NCI-H460 (cell line): ENCODE measurements around the gene DNM2. TPM values are rescaled to one million over a fixed set of nuclear protein-coding genes. Genes with fewer than 3 reads are reported as not detected.
"Not testable (repeated sequence)": the region's sequence is repeated elsewhere in the genome, so short reads cannot be mapped to it uniquely, and the experiment has no call there.

Experiments used
- DNase-seq: peaks from one replicate; pipeline ENCODE4 v3.0.0-alpha.2; 2016; ENCODE audit warnings: low read depth; ENCODE audit errors: extremely low read depth
- total RNA-seq: library from RNA; depleted of rRNA; stranded (reverse); fragments of >200 nt; shearing (Covaris generic); gene quantifications from 2 replicates; pipeline ENCODE4 v1.2.3, GENCODE V29; 2014

The DNM2 gene
- total RNA-seq, 1 experiment from 2014 or later = 33.8 TPM

DNA sequence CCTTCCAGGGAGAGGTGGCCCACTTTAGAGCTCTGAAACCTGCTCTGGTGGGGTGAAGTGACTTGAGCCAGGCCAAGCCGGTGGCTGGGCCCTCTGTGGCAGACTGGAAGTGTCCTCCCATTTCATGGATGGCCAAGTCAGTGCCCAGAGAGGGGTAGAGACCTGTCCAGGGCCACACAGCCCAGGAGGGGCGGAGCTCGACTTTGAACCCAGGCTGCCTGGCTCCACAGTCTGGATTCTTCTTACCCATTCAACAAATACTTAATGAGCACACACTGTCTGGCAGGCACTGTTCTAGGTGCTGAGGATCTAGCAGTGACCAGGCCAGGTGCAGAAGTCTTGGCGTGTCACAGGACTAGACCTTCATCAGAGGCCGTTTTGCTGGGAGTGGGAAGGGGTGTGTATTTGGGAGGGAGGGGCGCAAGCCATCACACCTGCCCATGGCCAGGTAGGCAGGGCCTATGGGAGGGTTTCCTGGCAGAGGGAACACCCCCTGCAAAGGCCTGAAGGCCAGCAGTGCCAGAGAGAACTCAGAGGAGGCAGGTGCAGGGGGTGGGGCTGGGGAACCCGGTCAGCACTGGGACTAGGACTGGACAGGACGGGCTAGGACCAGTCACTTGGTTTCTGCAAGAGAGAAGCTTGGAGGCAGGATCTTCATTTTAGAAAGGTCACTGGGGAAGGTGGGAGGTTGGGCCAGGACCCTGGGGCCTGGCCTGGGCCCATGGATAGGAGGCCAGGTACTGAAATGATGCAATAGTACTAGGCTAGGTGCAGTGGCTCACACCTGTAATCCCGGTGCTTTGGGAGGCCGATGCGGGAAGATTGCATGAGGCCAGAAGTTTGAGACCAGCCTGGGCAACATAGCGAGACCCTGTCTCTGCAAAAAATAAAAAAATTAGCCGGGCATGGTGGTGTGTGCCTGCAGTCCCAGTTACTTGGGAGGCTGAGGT is 31.8 kb downstream of the DNM2 start:
- DNase-seq = no peak

DNA sequence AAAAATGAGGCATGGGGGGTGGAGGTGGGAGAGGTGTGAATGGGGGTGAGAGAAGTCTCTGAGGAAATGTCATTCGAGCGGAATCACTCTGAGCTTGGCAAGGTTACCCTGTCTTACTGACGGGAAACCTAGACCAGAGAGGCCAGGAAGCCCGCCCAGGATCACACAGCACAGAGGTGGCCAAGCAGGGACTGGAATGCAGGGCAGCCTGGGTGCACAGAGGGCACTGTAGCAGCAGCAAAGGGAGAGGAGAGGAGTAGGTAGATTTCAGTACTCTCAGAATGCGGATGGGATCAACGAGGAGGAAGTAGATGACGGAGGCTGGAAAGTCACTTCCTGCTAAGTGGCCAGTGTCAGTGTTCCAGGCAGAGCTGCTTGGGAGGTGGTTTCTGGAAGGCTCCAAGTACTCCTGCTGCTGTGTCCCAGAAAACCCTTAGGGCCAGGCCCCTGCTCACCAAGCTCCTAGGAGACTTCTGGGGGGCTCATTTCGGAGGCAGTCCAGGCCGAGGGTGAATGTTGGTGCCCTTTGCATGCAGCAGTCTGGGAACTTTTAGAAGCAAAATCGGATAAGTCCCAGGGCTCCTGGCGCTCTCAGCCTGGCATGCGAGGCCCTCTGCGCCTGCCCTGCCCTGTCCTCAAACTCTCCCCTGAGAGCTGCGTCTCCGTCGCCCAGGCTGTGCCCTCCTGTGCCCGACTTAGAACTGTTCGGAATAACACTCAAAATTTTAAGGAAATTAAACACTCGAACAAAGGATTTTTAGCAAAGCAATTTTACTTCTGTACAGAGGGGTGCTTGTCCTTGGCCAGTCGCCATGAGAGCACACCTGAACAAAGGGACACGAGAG is 33.5 kb downstream of the DNM2 start:
- DNase-seq = no peak

DNA sequence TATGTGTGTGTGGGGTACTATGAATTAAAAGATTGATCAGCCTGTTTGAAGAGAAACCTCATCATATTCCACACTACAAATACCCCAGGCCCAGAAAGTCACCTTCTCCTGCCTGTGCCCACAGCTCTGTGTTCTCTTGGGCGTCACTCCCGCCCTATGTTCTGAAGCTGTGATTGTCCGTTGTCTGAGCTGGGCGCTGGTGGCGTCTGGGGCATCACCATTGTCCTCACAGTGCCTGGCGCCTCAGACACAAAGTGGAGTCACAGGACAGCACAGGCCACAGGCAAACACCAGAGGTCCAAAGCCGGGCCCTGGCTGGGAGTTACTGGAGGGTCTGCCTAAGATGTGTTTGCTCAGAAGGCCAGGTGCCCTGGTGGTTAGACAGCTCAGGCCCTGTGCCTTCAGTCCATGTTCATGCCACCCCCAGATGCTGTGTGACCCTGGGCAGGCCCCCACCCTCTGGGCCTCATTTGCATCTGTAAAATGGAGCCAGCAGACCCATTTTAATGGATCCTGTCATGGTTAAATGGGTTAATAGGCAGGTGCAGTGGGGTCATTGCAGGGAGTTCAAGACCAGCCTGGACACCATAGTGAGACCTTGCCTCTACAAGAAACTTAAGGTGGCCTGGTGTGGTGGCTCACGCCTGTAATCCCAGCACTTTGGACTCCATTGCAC is 34.5 kb downstream of the DNM2 start:
- DNase-seq = no peak

DNA sequence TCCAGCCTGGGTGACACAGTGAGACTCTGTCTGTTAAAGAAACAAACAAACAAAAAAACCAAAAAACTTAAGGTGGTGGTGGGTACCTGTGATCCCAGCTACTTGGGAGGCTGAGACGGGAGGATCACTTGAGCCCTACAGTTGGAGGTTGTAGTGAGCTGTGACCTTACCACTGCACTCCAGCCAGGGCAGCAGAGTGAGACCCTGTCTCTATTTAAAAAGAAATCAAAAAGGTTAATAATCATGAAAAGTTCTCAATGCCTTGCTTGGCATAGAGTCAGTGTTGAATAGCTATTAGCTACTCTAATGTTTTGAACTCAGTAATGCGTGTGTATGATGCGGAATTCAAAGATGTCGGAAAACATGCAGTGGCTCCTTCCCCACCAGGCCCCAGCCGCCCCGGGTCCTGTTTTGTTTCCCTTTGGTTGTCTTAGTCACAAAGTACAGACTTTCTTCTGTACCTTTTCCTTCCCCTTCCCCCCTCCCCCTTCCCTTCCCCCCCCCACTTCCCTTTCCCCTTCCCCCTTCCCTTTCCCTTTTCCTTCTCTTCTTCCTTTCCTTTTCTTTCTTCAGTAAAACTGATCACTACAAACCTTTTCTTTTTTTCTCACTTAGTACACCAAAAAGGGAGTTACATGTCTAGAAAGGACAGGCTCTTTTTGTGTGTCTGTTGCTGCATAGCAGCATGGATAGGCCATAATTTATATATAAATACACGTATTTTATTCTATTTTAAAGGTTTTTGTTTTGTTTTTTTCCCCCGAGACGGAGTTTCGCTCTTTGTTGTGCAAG is 35.2 kb downstream of the DNM2 start:
- no peak for DNase-seq

DNA sequence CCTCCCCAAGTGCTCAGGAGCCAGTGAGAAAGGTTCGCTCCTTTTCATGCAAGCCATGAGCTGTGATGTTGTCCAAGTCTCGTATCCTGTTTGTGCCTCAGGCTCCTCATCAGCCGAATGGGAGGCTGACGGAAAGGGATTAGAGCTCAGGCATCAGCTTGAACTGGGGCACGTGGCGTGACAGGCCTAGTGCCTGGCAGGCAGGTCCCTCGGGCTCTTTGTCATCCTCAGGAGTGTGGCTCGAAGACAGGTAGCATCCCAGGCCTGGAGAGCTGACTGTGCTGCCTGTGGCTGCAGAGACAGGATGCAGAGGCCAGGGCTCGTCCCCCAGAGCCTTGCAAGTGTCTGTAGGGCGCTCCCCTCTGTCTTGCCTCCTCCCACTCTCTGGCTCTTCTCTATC is 38.5 kb downstream of the DNM2 start:
- DNase-seq = no peak

DNA sequence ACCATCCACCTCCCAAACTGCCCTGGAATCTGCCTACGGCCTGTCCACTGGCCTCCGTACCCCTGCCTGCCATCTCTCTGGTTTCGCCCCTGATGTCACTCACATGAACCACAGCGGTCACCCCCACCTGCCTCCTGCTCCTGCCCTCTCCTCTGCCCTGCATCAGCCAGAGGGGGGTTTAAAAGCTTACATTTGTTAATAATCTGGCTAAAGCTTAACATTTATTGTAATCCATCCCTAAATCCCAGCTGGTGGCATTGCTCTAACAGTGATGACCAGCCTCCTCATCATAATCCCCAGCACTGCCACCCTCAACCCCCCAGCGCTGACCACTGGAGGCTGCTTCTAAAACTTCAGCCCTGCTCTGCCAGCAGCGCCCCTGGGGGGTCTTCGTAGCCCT is 38.9 kb downstream of the DNM2 start:
- no peak for DNase-seq

DNA sequence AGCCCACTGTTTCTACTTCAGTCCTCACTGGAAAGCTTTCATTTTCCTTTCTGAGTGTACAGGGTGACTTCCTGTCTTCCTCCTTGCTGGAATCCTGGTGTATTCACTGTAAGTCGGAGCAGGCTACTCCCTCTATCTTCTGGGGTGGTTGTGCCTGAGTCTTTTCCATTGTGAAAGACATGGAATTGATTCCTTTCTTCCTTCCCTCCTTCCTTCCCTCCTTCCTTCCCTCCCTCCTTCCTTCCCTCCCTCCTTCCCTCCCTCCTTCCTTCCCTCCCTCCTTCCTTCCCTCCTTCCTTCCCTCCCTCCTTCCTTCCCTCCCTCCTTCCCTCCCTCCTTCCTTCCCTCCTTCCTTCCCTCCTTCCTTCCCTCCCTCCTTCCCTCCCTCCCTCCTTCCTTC is 40.2 kb downstream of the DNM2 start:
- DNase-seq = not testable (repeated sequence)

DNA sequence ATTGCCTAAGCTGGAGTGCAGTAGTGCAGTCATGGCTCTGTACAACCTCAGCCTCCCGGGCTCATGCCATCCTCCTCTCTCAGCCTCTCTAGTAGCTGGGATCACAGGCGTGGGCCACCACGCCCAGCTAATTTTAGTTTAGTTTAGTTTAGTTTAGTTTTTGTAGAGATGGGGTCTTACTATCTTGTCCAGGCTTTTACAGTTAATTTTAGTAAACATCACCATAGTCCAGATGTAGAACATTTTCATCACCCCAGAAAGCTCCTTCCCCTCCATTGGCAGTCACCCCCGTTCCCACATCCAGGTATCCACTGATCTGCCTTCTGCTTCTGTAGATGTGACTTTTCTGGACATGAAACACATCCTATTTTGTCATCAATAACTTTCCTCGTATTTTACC is 41.1 kb downstream of the DNM2 start:
- DNase-seq = no peak

DNA sequence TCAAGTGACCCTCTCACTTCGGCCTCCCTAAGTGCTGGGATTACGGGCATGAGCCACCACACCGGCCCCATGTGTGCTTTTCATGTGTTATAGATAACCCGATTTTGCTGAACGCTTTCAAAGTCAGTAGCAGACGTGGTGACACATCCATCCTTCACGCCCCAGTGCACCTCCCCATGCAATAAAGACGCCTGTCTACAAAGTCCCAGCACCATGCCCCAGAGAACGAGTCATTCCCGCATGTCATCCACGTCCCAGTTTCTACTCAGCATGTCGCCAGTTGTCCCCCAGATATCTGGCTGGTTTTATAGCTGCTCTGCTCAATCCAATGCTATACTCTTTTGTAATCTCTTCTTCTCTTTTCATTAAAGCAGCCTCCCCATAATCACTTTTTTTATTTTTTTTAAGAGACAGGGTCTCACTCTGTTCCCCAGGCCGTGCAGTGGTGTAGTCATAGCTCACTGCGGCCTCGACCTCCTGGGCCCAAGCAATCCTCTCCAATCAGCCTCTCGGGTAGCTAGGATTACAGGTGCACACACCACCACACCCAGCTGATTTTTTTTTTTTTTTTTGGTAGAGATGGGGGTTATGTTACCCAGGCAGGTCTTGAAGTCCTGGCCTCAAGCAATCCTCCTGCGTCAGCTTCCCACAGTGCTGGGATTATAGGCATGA is 42.5 kb downstream of the DNM2 start:
- DNase-seq = no peak

DNA sequence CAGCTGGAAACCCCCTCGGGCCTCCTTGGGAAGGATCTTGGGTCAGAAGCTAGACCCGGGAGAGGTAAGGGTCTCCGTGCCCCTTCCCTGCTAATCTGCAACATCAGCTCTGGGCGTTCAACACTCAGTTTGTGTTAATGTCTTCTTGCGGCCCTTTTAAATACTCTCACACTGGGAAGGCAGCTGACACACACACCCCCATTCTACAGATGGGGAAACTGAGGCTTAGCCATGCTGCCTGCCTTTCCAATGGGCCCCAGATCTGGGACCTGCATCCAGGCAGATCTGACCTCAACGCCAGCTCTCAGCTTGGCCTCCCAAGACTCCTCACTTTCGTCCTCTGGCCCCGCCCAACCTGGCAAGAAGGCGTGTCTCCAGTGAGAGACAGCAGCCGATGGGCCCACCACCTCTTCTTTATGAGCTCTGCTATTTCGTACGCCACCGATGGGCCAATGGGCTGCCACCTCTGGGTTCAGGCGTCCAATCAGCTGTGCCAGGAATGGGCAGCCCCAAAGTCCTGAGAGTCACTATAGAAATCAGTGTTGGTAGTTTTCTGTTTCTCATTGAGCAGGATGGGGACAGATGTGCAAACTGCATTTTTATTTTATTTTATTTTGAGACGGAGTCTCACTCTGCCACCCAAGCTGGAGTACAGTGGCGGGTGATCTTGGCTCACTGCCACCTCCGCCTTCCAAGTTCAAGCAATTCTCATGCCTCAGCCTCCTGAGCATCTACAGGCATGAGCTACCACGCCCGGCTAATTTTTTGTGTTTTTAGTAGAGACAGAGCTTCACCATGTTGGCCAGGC is 43.8 kb downstream of the DNM2 start:
- DNase-seq = no peak

DNA sequence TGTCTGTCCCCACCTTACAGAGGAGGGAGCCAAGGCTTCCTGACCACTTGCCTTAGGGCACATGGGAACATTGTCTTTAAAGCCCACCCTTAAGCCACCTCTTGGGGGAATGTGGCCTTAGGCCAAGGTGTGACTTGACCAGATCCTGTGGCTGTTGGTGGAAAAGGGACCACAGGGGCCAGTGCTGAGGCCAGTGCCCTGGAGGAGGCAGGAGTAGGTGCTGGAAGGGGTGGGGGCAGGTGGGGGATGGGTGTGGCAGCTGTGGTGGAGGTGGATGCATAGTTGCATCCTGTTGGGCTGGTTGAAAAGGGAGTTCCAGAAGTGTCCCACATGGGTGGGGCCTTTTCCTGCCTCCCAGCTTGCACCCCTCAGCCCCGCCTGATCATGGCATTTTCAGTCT is 44.8 kb downstream of the DNM2 start:
- DNase-seq = no peak

DNA sequence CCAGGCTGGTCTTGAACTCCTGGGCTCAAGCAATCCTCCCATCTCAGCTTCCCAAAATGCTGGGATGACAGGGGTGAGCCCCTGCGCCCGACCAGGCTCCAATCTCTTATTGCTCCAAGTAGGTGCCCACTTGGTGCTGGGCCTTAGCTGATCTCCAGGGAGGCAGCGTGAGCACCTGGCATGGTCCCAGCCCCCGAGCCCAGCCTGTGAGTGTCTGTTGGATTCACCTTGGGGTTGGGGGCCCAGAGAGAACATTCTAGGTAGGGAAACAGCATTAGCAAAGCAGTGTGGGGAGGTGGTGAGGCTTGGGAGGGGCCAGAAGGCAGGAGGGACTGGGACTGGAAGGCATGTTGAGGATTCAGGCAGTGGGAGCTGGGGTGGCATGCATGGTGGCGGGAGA is 45.5 kb downstream of the DNM2 start:
- DNase-seq = no peak

DNA sequence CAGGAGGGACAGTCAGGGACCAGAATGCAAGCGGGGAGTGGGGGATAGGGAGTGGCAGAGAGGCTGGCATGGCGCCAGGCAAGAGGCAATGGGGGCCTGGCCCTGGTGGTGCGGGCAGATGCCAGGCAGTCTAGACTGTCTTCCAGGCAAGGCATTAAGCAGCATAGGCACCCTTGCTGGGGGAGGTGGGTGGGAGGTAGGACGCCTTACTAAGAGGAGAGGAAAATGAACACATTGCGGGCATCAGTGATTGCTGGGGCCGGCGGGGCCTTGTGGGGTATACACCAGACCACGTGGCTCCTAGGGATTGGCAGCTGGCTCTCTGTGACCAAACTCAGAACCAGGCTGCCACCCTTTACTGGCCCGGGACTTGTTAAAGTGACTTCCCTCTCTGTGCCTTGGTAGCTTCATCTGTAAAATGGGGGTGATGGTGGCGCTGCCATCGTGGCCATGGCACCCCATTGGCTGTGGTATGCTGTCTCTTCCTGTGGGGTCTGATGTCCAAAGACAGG is 46.0 kb downstream of the DNM2 start:
- DNase-seq = no peak

DNA sequence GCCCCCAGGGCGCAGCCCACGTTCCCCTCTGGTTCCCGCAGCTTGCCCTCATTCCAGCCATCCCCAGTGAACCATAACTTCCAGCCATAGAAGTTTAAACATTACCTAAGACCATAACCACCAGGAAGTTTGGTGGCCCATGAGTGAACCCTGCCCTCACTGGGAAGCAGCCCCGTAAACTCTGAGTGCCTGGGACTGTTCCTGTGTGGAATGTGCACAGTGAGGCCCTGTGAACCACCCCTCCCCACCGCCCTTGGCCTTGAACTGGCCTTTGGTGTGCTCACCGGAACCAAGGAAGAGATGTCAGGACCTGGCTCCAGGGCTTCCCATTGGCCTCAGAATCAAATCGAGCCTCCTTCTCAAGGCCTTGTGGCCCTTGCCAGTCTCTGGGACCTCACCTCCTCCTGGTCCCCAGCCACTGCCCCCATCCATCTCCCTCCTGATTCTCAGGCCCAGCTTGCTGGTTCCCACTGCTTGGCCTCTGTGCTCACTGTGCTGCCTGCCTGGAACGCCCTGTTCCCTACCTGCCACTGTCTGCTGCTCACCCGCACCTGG is 46.5 kb downstream of the DNM2 start:
- DNase-seq = no peak

DNA sequence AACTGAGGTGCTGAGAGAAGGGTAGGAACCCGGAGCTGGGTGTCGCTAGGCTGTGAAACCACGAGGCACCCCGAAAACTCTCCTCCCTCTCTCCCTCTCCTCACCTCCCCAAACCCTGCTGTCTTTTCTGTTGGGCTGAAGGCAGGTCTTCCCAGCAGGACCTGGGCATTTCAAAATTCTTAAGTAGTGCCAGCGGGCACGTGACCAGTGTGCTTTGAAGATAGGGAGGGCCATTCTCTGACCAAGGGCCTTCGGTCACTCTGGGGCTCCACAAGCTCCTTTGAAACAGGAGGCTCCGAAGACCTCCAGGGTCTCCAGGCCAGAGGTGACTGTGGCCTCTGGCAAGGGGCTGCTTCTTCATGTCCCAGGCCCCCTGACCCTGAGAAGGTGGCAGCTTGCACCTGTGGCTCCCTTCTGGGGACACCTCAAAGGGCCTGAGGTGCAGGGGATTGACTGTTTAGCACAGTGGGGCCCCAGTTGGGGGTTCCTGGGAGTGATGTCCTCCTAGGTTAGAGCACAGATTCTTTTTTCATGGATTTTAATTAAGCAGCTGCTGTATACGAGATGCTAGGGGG is 48.3 kb downstream of the DNM2 start:
- no peak for DNase-seq

DNA sequence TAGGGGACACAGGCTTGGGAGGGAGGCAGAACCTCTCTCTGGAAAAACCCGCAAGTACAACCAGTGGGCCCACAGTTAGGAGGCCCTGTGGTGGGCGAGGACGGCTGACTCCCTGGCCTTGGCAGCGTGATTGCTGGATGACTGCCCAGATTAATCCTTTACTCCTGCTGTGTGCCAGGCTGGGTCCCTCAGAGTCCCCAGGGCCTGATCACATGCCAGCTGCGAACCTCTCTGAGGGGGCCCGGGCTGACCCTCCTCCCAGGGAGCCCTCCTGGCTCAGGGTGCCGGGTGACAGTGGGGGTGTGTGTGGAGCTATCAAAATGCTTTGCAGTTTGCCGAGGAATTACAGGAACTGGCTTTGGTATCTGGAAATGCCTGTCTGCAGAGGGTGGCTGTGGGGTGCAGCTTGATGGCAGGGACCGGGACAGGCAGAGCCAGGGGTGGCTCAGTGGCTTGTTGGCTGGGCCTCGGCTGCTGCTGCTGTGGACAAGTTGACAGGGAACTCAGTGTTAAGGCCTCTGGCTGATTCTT is 48.9 kb downstream of the DNM2 start:
- no peak for DNase-seq

DNA sequence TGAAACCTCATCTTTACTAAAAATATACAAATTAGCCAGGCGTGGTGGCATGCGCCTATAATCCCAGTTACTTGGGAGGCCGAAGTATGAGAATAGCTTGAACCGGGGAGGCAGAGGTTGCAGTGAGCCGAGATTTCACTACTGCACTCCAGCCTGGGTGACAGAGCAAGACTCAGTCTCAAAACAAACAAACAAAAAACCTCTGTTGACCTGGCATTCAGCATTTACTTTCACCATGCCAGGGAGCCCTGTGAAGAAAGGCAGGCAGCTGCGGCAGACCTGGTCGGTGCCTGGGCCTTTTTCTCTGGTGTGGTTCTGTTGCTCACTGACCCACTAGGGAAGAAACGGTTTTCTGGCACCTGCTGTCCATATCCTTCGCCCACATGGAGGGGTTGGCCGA is 49.8 kb downstream of the DNM2 start:
- no peak for DNase-seq

DNA sequence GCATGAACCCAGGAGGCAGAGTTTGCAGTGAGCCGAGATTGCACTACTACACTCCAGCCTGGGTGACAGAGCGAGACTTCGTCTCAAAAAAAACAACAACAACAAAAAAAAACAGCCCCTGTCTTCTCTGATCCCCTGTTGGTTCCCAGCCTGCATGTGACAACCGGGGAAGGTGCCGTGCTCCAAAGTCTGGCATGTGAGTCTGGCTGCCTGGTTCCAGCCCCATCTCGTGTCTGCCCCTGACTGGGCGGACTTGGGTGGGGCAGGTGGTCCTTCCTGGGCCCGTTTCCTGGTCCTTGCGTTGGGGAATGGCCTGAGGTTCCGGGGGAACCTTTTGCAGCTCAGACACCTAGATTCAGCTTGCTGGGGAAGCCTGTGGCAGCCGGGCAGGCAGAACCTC is 50.5 kb downstream of the DNM2 start:
- DNase-seq = no peak
